AG09309 (cell line): ENCODE measurements around the gene MPV17L.
"Not testable (repeated sequence)": the region's sequence is repeated elsewhere in the genome, so short reads cannot be mapped to it uniquely, and the experiment has no call there.

Experiments used
- DNase-seq: peaks from one replicate; pipeline ENCODE4 v3.0.0-alpha.2; 2010; ENCODE audit warnings: low read depth
- H3K4me3 ChIP-seq: 2 replicates; pipeline ENCODE4 v1.5.1; 2011; ENCODE audit warnings: mild to moderate bottlenecking, low read depth, low read length, moderate library complexity; ENCODE audit not compliant: control insufficient read depth
- CTCF ChIP-seq: IDR thresholded peaks from 2 replicates; pipeline ENCODE4 v1.5.1; 2011; ENCODE audit warnings: mild to moderate bottlenecking, low read depth, low read length, inconsistent platforms; ENCODE audit not compliant: insufficient read depth, control insufficient read depth; ENCODE audit errors: missing control alignments

MPV17L gene

GRCh38 chr16:15398618-15399316 is 3.2 kb downstream of the MPV17L start:
- no peak for TF ChIP-seq CTCF
- DNase-seq, result no peak
- no peak overlapping the region for H3K4me3 ChIP-seq

GRCh38 chr16:15399317-15399716 is 3.8 kb downstream of the MPV17L start:
- no peak for TF ChIP-seq CTCF
- H3K4me3 ChIP-seq, result no peak overlapping the region
- DNase-seq, result no peak

- H3K4me3 ChIP-seq, DNase-seq: not testable (repeated sequence)
These were observed 4.8 kb downstream of the MPV17L start for GRCh38 chr16:15400314-15400713.

- no peak for TF ChIP-seq CTCF
- H3K4me3 ChIP-seq, result no peak overlapping the region
- DNase-seq, result no peak
These were observed 6.4 kb downstream of the MPV17L start for GRCh38 chr16:15401972-15402371.

GRCh38 chr16:15403392-15403995 is 7.9 kb downstream of the MPV17L start:
- H3K4me3 ChIP-seq, result no peak overlapping the region
- DNase-seq, result no peak
- TF ChIP-seq CTCF, result no peak

- not testable (repeated sequence) for DNase-seq, H3K4me3 ChIP-seq
These were observed 8.5 kb downstream of the MPV17L start for GRCh38 chr16:15404091-15404490.

- DNase-seq, result no peak
- no peak overlapping the region for H3K4me3 ChIP-seq
- no peak for TF ChIP-seq CTCF
These were observed 9.2 kb downstream of the MPV17L start for GRCh38 chr16:15404792-15405191.

- H3K4me3 ChIP-seq, DNase-seq: not testable (repeated sequence)
These were observed 12.2 kb downstream of the MPV17L start for GRCh38 chr16:15407756-15408155.

GRCh38 chr16:15409476-15409875 is 13.9 kb downstream of the MPV17L start:
- DNase-seq, H3K4me3 ChIP-seq: not testable (repeated sequence)
